Liver (tissue), 3 donors: ENCODE results near the gene KRTAP5-6.

ENCODE experiments used
- CTCF ChIP-seq: fragments of 150-350 bp; IDR thresholded peaks from 2 replicates; pipeline ENCODE4 v1.5.1; 2017; ENCODE audit warnings: improper control_type of control experiment, low read depth, low read length; ENCODE audit not compliant: missing input control
- EGR1 ChIP-seq, 2 donors: IDR thresholded peaks; 2 replicates each; pipeline ENCODE4 v1.6.1; 2016 to 2018; ENCODE audit warnings: antibody characterized with exemption in 2 of 2, low read depth in 2 of 2
- FOXA1 ChIP-seq: IDR thresholded peaks from 2 replicates; pipeline ENCODE4 v1.6.1; 2016; ENCODE audit warnings: antibody characterized with exemption
- HNF4G ChIP-seq: IDR thresholded peaks from 2 replicates; pipeline ENCODE4 v1.6.1; 2016; ENCODE audit warnings: antibody characterized with exemption
- JUND ChIP-seq, 2 donors: IDR thresholded peaks; 2 replicates each; pipeline ENCODE4 v1.6.1; 2016; ENCODE audit warnings: antibody characterized with exemption in 2 of 2
- MAX ChIP-seq: IDR thresholded peaks from 2 replicates; pipeline ENCODE4 v1.6.1; 2016; ENCODE audit warnings: antibody characterized with exemption
- RAD21 ChIP-seq, 2 donors: IDR thresholded peaks; 2 replicates each; pipeline ENCODE4 v1.6.1; 2016; ENCODE audit warnings: antibody characterized with exemption in 2 of 2, mild to moderate bottlenecking in 2 of 2
- REST ChIP-seq: IDR thresholded peaks from 2 replicates; pipeline ENCODE4 v1.6.1; 2016; ENCODE audit warnings: antibody characterized with exemption, mild to moderate bottlenecking
- TAF1 ChIP-seq: conservative IDR thresholded peaks from 2 replicates; pipeline ENCODE4 v1.6.1; 2016; ENCODE audit warnings: antibody characterized with exemption, mild to moderate bottlenecking
- YY1 ChIP-seq: IDR thresholded peaks from 2 replicates; pipeline ENCODE4 v1.6.1; 2016; ENCODE audit warnings: antibody characterized with exemption, mild to moderate bottlenecking
- ZBTB33 ChIP-seq: IDR thresholded peaks from 2 replicates; pipeline ENCODE4 v1.6.1; 2016; ENCODE audit warnings: antibody characterized with exemption
- donor health status: healthy.
- donor health status: healthy.

GRCh38 chr11:1714908-1715885 lies 18.2 kb downstream of the KRTAP5-6 start:
- TF ChIP-seq REST = no peak
- TF ChIP-seq CTCF = no peak
- TF ChIP-seq TAF1 = no peak
- TF ChIP-seq YY1 = no peak
- no peak for TF ChIP-seq JUND (IDR thresholded peaks at IDR 0.05)
- no peak for TF ChIP-seq MAX
- TF ChIP-seq ZBTB33 = no peak
- no peak for TF ChIP-seq EGR1 (IDR thresholded peaks at IDR 0.05; ENCODE audit: low read depth in 2 of 2)
- TF ChIP-seq FOXA1 = no peak
- TF ChIP-seq RAD21 (IDR thresholded peaks at IDR 0.05) = no peak
- TF ChIP-seq HNF4G = no peak
